WTC11 (cell line): ENCODE results near the gene U2AF1. TPM values are rescaled to one million over a fixed set of nuclear protein-coding genes. Genes with fewer than 3 reads are reported as not detected.
"Not testable (repeated sequence)": the region's sequence is repeated elsewhere in the genome, so short reads cannot be mapped to it uniquely, and the experiment has no call there.

Source experiments
- ATAC-seq: fragments of 200-7000 bp; cut with Tn5 transposase; 2 replicates; pipeline ENCODE4 v1.10.0; 2021; ENCODE audit warnings: mild to moderate bottlenecking, moderate library complexity
- Bru-seq: library from RNA; stranded (reverse); fragments of 400-500 nt; gene quantifications from one replicate; lab custom pipeline; 2021; lab: Mats Ljungman, UMichigan
- CTCF ChIA-PET: fragments of 300-600 bp; sonication (Branson Sonifier 250); formaldehyde crosslinking; loops from one replicate; lab custom pipeline; 2021; ENCODE audit warnings: antibody characterized with exemption; lab: Charles Lee
- POLR2A ChIA-PET: fragments of 350-600 bp; sonication (Branson Sonifier 250); formaldehyde crosslinking; loops from one replicate; lab custom pipeline; 2021; ENCODE audit warnings: antibody characterized with exemption; lab: Charles Lee
- DNase-seq: peaks from one replicate; pipeline ENCODE4 v3.0.0; 2021; ENCODE audit warnings: low spot score
- H3K27ac Mint-ChIP-seq: 2 replicates; pipeline ENCODE4 v1.8.0; 2021; ENCODE audit warnings: mixed read lengths
- H3K27me3 Mint-ChIP-seq: 2 replicates; pipeline ENCODE4 v1.8.0; 2021; ENCODE audit warnings: low read depth, mild to moderate bottlenecking, moderate library complexity, mixed read lengths
- H3K36me3 Mint-ChIP-seq: 2 replicates; pipeline ENCODE4 v1.8.0; 2021; ENCODE audit warnings: mixed read lengths
- H3K4me1 Mint-ChIP-seq: 2 replicates; pipeline ENCODE4 v1.8.0; 2022; ENCODE audit warnings: mixed read lengths
- H3K4me3 Mint-ChIP-seq: 2 replicates; pipeline ENCODE4 v1.8.0; 2021; ENCODE audit warnings: mild to moderate bottlenecking, moderate library complexity, mixed read lengths
- H3K9me3 Mint-ChIP-seq: 2 replicates; pipeline ENCODE4 v1.8.0; 2021; ENCODE audit warnings: mixed read lengths
- long read RNA-seq, 3 experiments: library from RNA in 1 of 3; library from capped mRNA in 1 of 3; library from polyadenylated mRNA in 1 of 3; unstranded in 2 of 3; stranded (forward) in 1 of 3; transcript quantifications; one replicate each; pipeline ENCODE4 v2.0.0, GENCODE V29; 2021
- total RNA-seq: library from RNA; stranded (reverse); gene quantifications from 3 replicates; pipeline ENCODE4 v1.2.3, GENCODE V29; 2021

Gene U2AF1
- 35.6 to 41.2 TPM (median 40.6 TPM) in 3 replicates for total RNA-seq
- percentile 75 among the genes with signal in this experiment for Bru-seq, nascent RNA
- long read RNA-seq, experiment 1, full-length matches to known transcripts: 421 of 499 reads
- long read RNA-seq, experiment 1, partial matches to known transcripts: 36 of 499 reads
- long read RNA-seq, experiment 1, other reads (novel, unspliced or antisense): 42 of 499 reads
- long read RNA-seq, experiment 2, transcript U2AF1-201 (8 exons, 962 nt): major isoform, 84 of 219 reads
- long read RNA-seq, experiment 2, transcript U2AF1-202 (8 exons, 940 nt): minor isoform, 71 of 219 reads
- long read RNA-seq, experiment 2, transcript U2AF1-204 (7 exons, 1,675 nt): minor isoform, 5 of 219 reads
- long read RNA-seq, experiment 2, partial matches to known transcripts: 22 of 219 reads
- long read RNA-seq, experiment 2, other reads (novel, unspliced or antisense): 33 of 219 reads
- long read RNA-seq, experiment 3, transcript U2AF1-201 (8 exons, 962 nt): major isoform, 528 of 825 reads
- long read RNA-seq, experiment 3, transcript U2AF1-202 (8 exons, 940 nt): minor isoform, 216 of 825 reads
- long read RNA-seq, experiment 3, transcript U2AF1-206 (9 exons, 966 nt): minor isoform, 14 of 825 reads
- long read RNA-seq, experiment 3, partial matches to known transcripts: 13 of 825 reads
- long read RNA-seq, experiment 3, other reads (novel, unspliced or antisense): 54 of 825 reads

DNA sequence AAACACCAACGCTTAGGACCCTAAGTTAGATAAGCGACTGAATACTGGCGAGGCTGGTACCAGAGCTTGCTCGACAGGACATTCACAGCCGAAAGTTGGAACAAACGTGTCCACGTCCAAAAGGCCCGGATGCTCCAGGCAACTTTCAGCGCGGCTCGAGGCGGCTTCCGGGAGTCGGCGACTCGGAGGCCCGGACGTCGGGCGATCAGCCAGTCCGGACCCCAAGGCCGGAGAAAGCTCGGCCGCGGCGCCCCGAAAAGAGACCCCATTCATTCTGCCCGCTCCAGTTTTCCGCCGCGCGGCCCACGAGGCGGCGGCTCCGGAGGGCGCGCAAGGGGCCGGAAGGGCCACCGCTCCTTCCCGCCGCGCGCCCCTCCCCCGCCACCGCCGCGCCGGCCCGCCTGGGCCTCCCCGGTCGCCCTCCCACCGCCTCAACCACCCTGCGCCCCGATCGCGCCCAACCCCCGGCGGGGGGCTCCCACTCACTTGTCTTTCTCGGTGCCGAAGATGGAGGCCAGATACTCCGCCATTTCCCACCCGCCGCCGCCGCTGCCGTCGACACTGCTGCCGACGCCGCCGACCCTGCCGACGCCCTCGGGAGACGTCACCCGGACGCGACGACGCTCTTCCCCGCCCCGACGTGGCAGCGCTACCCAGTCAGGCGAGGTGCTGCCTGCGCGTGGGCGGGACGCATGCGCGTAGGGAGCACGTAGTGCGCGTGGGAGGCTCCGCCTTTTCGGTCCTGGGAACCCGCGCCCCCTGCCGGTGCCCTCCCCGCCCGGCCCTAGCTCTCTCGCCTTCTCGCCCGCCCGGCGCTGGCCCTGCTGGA, at the start of gene U2AF1:
U2AF1 (minus strand) TSS at position 606 of the 829 bp plus-strand sequence; CDS start at position 530, 76 bp downstream.
- H3K27me3 Mint-ChIP-seq, H3K9me3 Mint-ChIP-seq, H3K36me3 Mint-ChIP-seq, CTCF ChIA-PET, POLR2A ChIA-PET, H3K4me1 Mint-ChIP-seq, H3K27ac Mint-ChIP-seq: not testable (repeated sequence)
- DNase-seq: peak; percentile 45
- peak within 1 kb of the TSS; percentile 12; the same call in 1 of the 2 replicates for H3K4me3 Mint-ChIP-seq
- ATAC-seq: peak; percentile 89

DNA sequence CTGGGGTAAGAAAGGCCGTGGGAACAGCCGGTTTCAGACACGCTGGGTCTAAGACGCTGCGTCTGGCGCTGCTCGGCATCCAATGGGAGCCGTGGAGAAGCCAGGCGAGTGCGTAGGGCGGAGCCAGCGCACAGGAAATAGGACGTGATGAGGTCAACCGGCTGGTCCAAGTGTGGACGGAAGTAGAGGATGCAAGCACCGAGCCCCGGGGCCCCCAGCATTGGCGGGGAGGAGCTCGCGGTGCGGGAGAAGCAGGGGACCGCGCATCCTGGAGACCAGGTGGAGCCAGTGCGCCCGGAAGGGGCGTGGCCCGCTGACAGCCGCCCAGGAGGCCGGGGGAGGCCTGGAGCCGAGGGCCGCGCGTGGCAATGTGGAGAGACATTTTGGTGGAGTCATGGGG, 46.2 kb upstream of the U2AF1 start:
- H3K27me3 Mint-ChIP-seq: not testable (repeated sequence)

DNA sequence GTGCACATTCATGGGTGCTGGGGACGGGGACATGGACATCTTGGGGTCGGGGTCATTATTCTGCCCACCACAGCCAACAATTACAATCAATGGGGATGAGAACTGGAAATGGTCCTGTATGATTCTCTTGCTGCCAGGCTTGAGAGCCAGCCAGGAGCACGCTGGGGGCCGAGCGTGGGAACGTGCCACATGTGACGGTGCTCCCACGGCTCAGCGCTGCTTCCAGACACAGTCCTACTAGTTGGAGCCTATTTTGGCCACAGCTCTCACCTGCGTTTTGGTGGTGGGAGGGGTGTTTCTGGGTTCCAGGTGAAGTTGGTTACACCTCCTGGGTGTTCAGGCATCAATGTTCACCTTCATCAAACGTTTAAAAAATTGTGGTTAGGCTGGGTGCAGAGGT, 42.0 kb upstream of the U2AF1 start:
- H3K27me3 Mint-ChIP-seq, H3K27ac Mint-ChIP-seq, H3K36me3 Mint-ChIP-seq, H3K4me1 Mint-ChIP-seq, ATAC-seq, POLR2A ChIA-PET, CTCF ChIA-PET, DNase-seq, H3K4me3 Mint-ChIP-seq, H3K9me3 Mint-ChIP-seq: not testable (repeated sequence)

More for the DNA sequence above, 46.2 kb upstream of the U2AF1 start:
- CTCF ChIA-PET, H3K4me1 Mint-ChIP-seq, H3K9me3 Mint-ChIP-seq, H3K27ac Mint-ChIP-seq, DNase-seq, POLR2A ChIA-PET, ATAC-seq, H3K36me3 Mint-ChIP-seq, H3K4me3 Mint-ChIP-seq: not testable (repeated sequence)

GRCh38 chr21:43147999-43148398, 40.6 kb upstream of the U2AF1 start:
- H3K36me3 Mint-ChIP-seq, CTCF ChIA-PET, H3K4me3 Mint-ChIP-seq, H3K27ac Mint-ChIP-seq, POLR2A ChIA-PET, DNase-seq, H3K4me1 Mint-ChIP-seq, H3K9me3 Mint-ChIP-seq, H3K27me3 Mint-ChIP-seq: not testable (repeated sequence)
- ATAC-seq: peak; percentile 79

GRCh38 chr21:43146637-43147036, 39.3 kb upstream of the U2AF1 start:
- H3K9me3 Mint-ChIP-seq, H3K27ac Mint-ChIP-seq, H3K36me3 Mint-ChIP-seq, POLR2A ChIA-PET, CTCF ChIA-PET, H3K27me3 Mint-ChIP-seq, H3K4me1 Mint-ChIP-seq, DNase-seq, H3K4me3 Mint-ChIP-seq: not testable (repeated sequence)
- ATAC-seq: peak; percentile 54; the same call in 1 of the 2 replicates

DNA sequence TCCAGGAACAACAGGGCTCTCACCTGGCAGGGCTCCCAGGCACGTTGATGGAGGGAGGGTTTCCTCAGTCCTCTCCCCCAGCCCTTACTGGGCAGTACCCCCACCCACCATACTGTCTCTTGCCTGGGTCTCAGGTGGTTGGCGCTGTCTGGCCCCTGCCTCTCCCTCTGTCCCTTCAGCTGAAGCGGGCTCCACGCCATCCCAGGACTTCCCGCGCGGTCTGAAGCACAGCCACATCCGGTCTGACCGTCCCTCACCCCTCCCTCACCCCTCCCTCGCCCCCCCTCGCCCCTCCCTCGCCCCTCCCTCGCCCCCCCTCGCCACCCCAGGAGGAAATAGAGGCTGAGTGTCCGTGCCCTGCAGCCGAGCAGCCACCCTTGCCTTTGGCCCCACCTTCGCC, 34.0 kb upstream of the U2AF1 start:
- DNase-seq, CTCF ChIA-PET, H3K4me1 Mint-ChIP-seq, H3K27me3 Mint-ChIP-seq, H3K9me3 Mint-ChIP-seq, H3K27ac Mint-ChIP-seq, POLR2A ChIA-PET, H3K36me3 Mint-ChIP-seq, ATAC-seq, H3K4me3 Mint-ChIP-seq: not testable (repeated sequence)

- H3K27me3 Mint-ChIP-seq, CTCF ChIA-PET, H3K4me3 Mint-ChIP-seq, H3K4me1 Mint-ChIP-seq, POLR2A ChIA-PET, H3K27ac Mint-ChIP-seq, H3K36me3 Mint-ChIP-seq, H3K9me3 Mint-ChIP-seq: not testable (repeated sequence)
- ATAC-seq (peak; percentile 86), DNase-seq (peak; percentile 5)
These were observed 31.6 kb upstream of the U2AF1 start for GRCh38 chr21:43138944-43139343.

- H3K4me1 Mint-ChIP-seq, H3K27ac Mint-ChIP-seq, H3K9me3 Mint-ChIP-seq, DNase-seq, H3K4me3 Mint-ChIP-seq, ATAC-seq, H3K27me3 Mint-ChIP-seq, CTCF ChIA-PET, POLR2A ChIA-PET, H3K36me3 Mint-ChIP-seq: not testable (repeated sequence)
These were observed 27.1 kb upstream of the U2AF1 start for GRCh38 chr21:43134520-43134919.

DNA sequence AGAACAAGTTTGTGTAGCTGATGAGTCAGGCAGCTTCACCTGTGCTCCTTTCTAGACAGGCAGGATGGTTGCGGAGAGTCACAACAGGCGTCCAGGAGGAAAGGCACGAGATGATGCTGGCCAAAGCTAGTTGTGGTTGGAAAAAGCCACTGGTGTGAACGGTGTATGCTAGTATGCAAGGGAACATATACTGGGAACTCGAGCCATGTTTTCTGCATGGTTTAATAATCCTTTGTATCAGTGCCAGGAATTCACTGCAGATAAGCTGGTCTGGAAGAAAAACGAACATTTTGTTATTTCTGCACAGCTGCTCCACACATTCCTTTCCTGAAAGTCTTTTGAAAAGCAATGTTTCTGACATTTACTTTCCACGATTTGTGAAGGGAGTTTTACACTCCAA, 22.7 kb upstream of the U2AF1 start:
- not testable (repeated sequence) for H3K9me3 Mint-ChIP-seq

GRCh38 chr21:43115956-43116355, 8.6 kb upstream of the U2AF1 start:
- H3K9me3 Mint-ChIP-seq, DNase-seq, H3K27ac Mint-ChIP-seq, CTCF ChIA-PET, H3K4me3 Mint-ChIP-seq, H3K27me3 Mint-ChIP-seq, H3K36me3 Mint-ChIP-seq, H3K4me1 Mint-ChIP-seq, ATAC-seq, POLR2A ChIA-PET: not testable (repeated sequence)

More for the DNA sequence above, 22.7 kb upstream of the U2AF1 start:
- DNase-seq, H3K27ac Mint-ChIP-seq, H3K36me3 Mint-ChIP-seq, POLR2A ChIA-PET, H3K27me3 Mint-ChIP-seq, H3K4me1 Mint-ChIP-seq, H3K4me3 Mint-ChIP-seq, ATAC-seq, CTCF ChIA-PET: not testable (repeated sequence)

- CTCF ChIA-PET, H3K27ac Mint-ChIP-seq, DNase-seq, H3K4me1 Mint-ChIP-seq, POLR2A ChIA-PET, H3K27me3 Mint-ChIP-seq, H3K9me3 Mint-ChIP-seq, H3K4me3 Mint-ChIP-seq, H3K36me3 Mint-ChIP-seq: not testable (repeated sequence)
- ATAC-seq: peak; percentile 92
These were observed 7.1 kb upstream of the U2AF1 start for GRCh38 chr21:43114483-43114882.

- H3K9me3 Mint-ChIP-seq, CTCF ChIA-PET, H3K4me1 Mint-ChIP-seq, DNase-seq, H3K27me3 Mint-ChIP-seq, H3K27ac Mint-ChIP-seq, ATAC-seq, POLR2A ChIA-PET, H3K36me3 Mint-ChIP-seq, H3K4me3 Mint-ChIP-seq: not testable (repeated sequence)
These were observed 1.6 kb upstream of the U2AF1 start for GRCh38 chr21:43109006-43109405.
